ENCODE measurements around the gene SRRM4.

SRRM4 gene

DNA sequence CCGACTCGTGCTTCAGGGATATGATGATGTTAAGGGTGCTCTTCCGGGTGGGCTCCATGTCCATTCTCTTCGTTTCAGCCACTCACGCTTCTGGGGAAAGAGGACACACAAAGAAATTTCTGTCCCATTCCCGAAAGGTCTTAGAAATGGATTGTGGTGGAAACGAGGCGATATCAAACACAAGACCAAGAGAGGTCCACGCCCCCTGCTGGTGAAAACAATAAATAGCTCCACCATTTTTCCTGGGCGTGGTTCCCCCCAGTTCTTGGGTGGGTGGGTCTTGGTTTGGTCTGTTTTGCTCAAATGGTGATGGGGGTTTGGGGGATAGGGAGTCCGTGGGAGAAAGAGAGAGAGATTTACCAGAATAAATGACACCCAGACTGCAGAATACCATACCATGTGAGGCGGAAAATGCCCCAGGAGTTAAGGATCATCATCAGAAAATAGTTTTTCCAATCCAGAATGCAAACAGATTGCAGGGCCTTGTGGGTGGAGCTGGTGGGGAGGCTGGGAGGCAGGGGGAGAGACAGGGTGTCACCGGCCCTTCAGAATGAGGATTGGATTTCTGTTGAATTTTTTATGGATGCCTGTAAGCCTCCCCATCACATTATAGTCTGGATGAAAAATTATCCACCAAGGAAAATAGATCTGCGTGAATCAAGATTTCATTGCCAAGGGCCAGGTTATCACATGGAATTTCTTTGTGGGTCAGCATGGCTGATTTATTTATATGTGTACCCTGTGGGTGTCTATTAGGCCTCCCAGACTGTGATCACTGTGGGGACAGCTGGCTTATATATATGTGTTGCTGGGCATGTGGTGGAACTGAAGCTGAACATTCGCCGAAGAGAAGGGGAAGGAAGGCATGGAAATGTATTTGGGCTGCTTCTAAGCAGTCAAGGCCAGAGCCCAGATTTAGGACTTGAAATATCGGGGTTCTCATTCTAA is 55.8 kb downstream of the SRRM4 start:
- ChIA-PET CTCF (interaction anchor here (0.6 to 0.9 kb wide), 4 partner anchors 23 to 1720 kb away, joined by 3 to 4 read pairs (median 4); no protein-coding TSS in a partner anchor), POLR2A (ENCODE audit: low non-redundant PET) (no interaction called here)
- no peak overlapping the region for H3K27ac ChIP-seq
- DNase-seq (ENCODE audit: low spot score) = no peak
- TF ChIP-seq, protein P1, sequence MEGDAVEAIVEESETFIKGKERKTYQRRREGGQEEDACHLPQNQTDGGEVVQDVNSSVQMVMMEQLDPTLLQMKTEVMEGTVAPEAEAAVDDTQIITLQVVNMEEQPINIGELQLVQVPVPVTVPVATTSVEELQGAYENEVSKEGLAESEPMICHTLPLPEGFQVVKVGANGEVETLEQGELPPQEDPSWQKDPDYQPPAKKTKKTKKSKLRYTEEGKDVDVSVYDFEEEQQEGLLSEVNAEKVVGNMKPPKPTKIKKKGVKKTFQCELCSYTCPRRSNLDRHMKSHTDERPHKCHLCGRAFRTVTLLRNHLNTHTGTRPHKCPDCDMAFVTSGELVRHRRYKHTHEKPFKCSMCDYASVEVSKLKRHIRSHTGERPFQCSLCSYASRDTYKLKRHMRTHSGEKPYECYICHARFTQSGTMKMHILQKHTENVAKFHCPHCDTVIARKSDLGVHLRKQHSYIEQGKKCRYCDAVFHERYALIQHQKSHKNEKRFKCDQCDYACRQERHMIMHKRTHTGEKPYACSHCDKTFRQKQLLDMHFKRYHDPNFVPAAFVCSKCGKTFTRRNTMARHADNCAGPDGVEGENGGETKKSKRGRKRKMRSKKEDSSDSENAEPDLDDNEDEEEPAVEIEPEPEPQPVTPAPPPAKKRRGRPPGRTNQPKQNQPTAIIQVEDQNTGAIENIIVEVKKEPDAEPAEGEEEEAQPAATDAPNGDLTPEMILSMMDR (conservative IDR thresholded peaks at IDR 0.05; ENCODE audit: low read depth) = peak; percentile 29

DNA sequence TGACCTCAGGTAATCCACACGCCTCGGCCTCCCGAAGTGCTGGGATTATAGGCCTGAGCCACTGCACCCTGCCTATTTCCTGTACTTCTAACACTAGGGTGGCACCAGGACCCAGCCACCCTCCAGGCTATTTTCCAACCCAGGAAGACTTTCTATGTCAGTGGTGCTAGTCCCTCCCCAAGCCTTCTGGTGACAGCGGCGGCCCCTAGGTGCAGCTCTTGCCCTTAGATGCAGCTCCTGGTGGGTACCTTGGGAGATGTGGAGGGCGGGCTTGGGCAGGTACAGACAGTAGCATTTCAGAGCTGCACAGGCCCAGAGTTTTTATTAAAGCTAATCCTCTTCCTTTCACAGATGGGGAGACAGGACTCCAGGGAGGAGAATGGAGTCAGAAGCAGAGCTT is 62.8 kb downstream of the SRRM4 start:
- DNase-seq (ENCODE audit: low spot score) = no peak
- TF ChIP-seq, protein P1 (conservative IDR thresholded peaks at IDR 0.05; ENCODE audit: low read depth) = no peak
- ChIA-PET POLR2A (ENCODE audit: low non-redundant PET) (no interaction called here), CTCF (interaction anchor here (0.5 kb wide), 1 partner anchor 401 kb away, joined by 3 read pairs; no protein-coding TSS in a partner anchor)
- H3K27ac ChIP-seq = no peak overlapping the region

DNA sequence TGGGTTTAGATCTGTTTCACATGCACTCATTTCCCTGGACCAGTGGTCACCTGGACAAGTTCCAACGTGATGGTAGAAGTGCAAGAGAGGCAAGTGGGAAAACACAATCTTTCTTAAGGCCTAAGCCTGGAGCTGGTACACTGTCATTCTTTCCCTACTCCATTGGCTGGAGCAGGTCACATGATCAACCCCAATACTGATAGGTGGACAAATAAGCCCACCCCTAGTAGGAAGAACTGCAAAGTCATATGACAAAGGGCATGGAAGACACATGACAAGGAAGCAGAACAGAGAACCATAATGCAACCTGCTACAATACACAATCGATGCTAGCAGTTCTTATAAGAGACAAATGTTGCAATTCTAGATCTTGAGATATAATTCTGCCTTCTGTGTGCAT is 66.3 kb downstream of the SRRM4 start:
- POLR2A ChIA-PET (ENCODE audit: low non-redundant PET) = no interaction called here
- DNase-seq (ENCODE audit: low spot score) = no peak
- CTCF ChIA-PET = interaction anchor here (0.6 kb wide), 1 partner anchor 343 kb away, joined by 3 read pairs; no protein-coding TSS in a partner anchor
- H3K27ac ChIP-seq = no peak overlapping the region
- TF ChIP-seq, protein P1 (conservative IDR thresholded peaks at IDR 0.05; ENCODE audit: low read depth) = no peak

DNA sequence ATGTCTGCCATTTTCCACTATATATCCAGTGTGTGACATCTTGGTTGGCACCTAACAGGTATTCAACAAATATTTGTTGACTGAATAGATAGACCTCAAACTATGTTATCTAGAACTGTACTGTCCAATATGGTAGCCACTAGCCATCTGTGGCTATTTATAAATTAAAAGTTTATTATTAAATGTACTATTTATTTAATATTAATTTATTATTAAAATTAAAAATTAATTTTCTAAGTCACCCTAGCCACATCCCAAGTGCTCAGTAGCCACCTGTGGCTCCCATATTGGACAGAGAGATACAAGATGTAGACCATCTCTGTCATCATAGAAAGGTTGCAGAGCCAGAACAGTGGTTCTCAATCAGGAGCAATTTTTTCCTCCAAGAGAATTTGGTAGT is 69.3 kb downstream of the SRRM4 start:
- POLR2A ChIA-PET (ENCODE audit: low non-redundant PET) = no interaction called here
- TF ChIP-seq, protein P1 (conservative IDR thresholded peaks at IDR 0.05; ENCODE audit: low read depth) = no peak
- H3K27ac ChIP-seq = no peak overlapping the region
- DNase-seq (ENCODE audit: low spot score) = no peak
- CTCF ChIA-PET = no interaction called here

DNA sequence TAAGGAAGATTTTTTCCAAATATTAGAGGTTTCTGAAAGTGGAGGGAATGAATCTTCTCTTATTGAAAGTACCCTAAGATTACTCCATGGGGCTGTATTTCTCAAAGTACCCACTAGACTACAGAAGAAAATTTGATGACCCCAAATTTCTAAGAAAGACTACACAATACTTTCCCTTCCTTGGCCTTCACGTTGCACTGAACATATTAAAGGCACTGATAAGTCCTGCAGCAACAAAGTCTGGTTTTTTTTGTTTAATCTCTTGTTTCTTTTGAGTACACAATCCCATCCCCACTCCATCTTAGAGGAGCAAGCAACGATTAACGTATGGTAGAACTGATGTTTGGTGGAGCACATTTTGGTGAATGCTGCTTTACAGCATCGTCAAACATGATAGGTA is 70.1 kb downstream of the SRRM4 start:
- H3K27ac ChIP-seq = no peak overlapping the region
- TF ChIP-seq, protein P1 (conservative IDR thresholded peaks at IDR 0.05; ENCODE audit: low read depth) = no peak
- no peak for DNase-seq (ENCODE audit: low spot score)
- POLR2A ChIA-PET (ENCODE audit: low non-redundant PET) = no interaction called here
- CTCF ChIA-PET = no interaction called here

DNA sequence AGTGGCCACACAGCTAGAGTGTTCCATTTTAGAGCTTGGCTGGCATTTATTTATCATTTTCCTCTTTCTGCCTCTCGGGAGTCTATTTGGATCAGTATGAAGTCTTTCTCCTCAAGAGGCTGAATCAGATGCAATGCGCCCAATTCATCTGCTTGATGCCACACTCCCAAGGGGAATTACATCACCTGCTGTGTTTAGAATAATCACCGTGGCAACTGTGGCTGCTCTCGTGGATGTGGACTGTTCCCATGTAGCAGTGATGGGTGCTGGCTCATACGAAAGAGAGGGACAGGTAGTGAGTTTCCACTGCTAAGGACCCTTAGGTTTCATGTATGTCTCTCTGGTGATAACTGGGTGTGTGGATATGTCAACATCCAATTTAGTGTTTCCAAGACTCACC is 70.7 kb downstream of the SRRM4 start:
- ChIA-PET POLR2A (ENCODE audit: low non-redundant PET) (no interaction called here), CTCF (no interaction called here)
- TF ChIP-seq, protein P1 (conservative IDR thresholded peaks at IDR 0.05; ENCODE audit: low read depth) = no peak
- no peak overlapping the region for H3K27ac ChIP-seq
- no peak for DNase-seq (ENCODE audit: low spot score)
